Measurements from ENCODE around the gene TEKT5. TPM values are rescaled to one million over a fixed set of nuclear protein-coding genes. Genes with fewer than 3 reads are reported as not detected.
A peak's percentile ranks its signal among the peaks of the same experiment; 100 is the strongest.

TEKT5 gene
- polyA plus RNA-seq, 3 donors = 0.16 TPM; not detected in 2

GRCh38 chr16:10606607-10607006, 88.1 kb downstream of the TEKT5 start:
- Histone ChIP-seq H3K4me2 (replicated peaks; ENCODE audit: extremely low read depth, low read length, poor library complexity, severe bottlenecking) (no peak overlapping the region), H2AFZ (ENCODE audit: insufficient read depth, low read depth, low read length, poor library complexity, severe bottlenecking) (no peak overlapping the region), H3K4me1 (ENCODE audit: control insufficient read depth in 1 of 2, insufficient read depth in 2 of 2, low read length in 2 of 2) (peaks cover 0 to 6% of the 10 kb centered on the region in 2 donors), H3K9me3 (replicated peaks in 1 of 2; ENCODE audit: control insufficient read depth in 1 of 2, insufficient read depth in 1 of 2, low read length in 2 of 2) (no peaks in the 10 kb centered on the region), H4K20me1 (ENCODE audit: insufficient read depth, low read length) (no peaks in the 10 kb centered on the region), H3K36me3 (replicated peaks in 1 of 2; ENCODE audit: control insufficient read depth in 1 of 2, insufficient read depth in 2 of 2, low read length in 2 of 2) (no peaks in the 10 kb centered on the region), H3K27ac (ENCODE audit: low read depth in 1 of 2, low read length in 2 of 2) (no peak overlapping the region), H3K79me2 (ENCODE audit: insufficient read depth, low read length) (no peaks in the 10 kb centered on the region), H3K9ac (ENCODE audit: insufficient read depth, low read length, poor library complexity, severe bottlenecking) (no peak overlapping the region), H3K4me3 (replicated peaks in 1 of 3; ENCODE audit: low read depth in 2 of 3, low read length in 3 of 3) (no peak overlapping the region), H3K27me3 (ENCODE audit: control insufficient read depth in 2 of 2, insufficient read depth in 2 of 2, low read length in 2 of 2) (peaks cover 0 to 2% of the 10 kb centered on the region in 2 donors)
- TF ChIP-seq, protein P1, sequence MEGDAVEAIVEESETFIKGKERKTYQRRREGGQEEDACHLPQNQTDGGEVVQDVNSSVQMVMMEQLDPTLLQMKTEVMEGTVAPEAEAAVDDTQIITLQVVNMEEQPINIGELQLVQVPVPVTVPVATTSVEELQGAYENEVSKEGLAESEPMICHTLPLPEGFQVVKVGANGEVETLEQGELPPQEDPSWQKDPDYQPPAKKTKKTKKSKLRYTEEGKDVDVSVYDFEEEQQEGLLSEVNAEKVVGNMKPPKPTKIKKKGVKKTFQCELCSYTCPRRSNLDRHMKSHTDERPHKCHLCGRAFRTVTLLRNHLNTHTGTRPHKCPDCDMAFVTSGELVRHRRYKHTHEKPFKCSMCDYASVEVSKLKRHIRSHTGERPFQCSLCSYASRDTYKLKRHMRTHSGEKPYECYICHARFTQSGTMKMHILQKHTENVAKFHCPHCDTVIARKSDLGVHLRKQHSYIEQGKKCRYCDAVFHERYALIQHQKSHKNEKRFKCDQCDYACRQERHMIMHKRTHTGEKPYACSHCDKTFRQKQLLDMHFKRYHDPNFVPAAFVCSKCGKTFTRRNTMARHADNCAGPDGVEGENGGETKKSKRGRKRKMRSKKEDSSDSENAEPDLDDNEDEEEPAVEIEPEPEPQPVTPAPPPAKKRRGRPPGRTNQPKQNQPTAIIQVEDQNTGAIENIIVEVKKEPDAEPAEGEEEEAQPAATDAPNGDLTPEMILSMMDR (IDR thresholded peaks at IDR 0.05) = no peak
- H3K27ac Mint-ChIP-seq = no peak overlapping the region
- 84% methylated on average over 3 of the region's 6 CpGs for WGBS (ENCODE audit: insufficient coverage)
- intact Hi-C loops (cut with micrococcal nuclease) = no loop called here
- no peak for DNase-seq
- H3K27me3 Mint-ChIP-seq (ENCODE audit: low read depth in 3 of 3) = peaks cover 0 to 16% (median 9%) of the 10 kb centered on the region in 3 donors
- peaks cover 0 to 2% (median 0%) of the 10 kb centered on the region in 7 donors for H3K9me3 Mint-ChIP-seq
- H3K4me1 Mint-ChIP-seq = no peaks in the 10 kb centered on the region
- peak overlapping the region in 1 of 2 donors; percentile 70 for H3K4me3 Mint-ChIP-seq
- H3K36me3 Mint-ChIP-seq = no peaks in the 10 kb centered on the region

DNA sequence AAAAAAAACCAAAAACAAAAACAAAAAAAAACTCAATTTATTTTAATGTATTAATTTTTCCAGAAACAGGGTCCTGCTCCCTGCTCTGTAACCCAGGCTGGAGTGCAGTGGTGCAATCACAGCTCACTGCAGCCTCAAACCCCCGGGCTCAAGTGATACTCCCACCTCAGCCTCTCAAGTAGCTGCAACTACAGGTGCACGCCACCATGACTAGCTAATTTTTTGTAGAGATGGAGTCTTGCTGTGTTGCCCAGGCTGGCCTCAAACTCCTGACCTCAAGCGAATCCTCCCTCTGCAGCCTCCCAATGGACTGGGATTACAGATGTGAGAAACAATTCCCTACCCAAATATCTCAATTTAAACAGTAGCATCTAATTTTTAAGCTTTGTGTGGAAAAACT, 89.1 kb downstream of the TEKT5 start:
- Mint-ChIP-seq H3K36me3 (no peaks in the 10 kb centered on the region), H3K27me3 (ENCODE audit: low read depth in 3 of 3) (peaks cover under 1 to 16% (median 7%) of the 10 kb centered on the region in 3 donors), H3K4me1 (no peaks in the 10 kb centered on the region), H3K9me3 (peaks cover 0 to 2% (median 0%) of the 10 kb centered on the region in 7 donors), H3K27ac (no peak overlapping the region), H3K4me3 (no peak overlapping the region)
- Histone ChIP-seq H3K9ac (ENCODE audit: insufficient read depth, low read length, poor library complexity, severe bottlenecking) (no peak overlapping the region), H3K9me3 (replicated peaks in 1 of 2; ENCODE audit: control insufficient read depth in 1 of 2, insufficient read depth in 1 of 2, low read length in 2 of 2) (no peaks in the 10 kb centered on the region), H3K4me1 (ENCODE audit: control insufficient read depth in 1 of 2, insufficient read depth in 2 of 2, low read length in 2 of 2) (peaks cover 0 to 6% of the 10 kb centered on the region in 2 donors), H3K4me3 (replicated peaks in 1 of 3; ENCODE audit: low read depth in 2 of 3, low read length in 3 of 3) (no peak overlapping the region), H3K4me2 (replicated peaks; ENCODE audit: extremely low read depth, low read length, poor library complexity, severe bottlenecking) (no peak overlapping the region), H3K27me3 (ENCODE audit: control insufficient read depth in 2 of 2, insufficient read depth in 2 of 2, low read length in 2 of 2) (peaks cover 0 to 2% of the 10 kb centered on the region in 2 donors), H4K20me1 (ENCODE audit: insufficient read depth, low read length) (no peaks in the 10 kb centered on the region), H3K27ac (ENCODE audit: low read depth in 1 of 2, low read length in 2 of 2) (no peak overlapping the region), H3K79me2 (ENCODE audit: insufficient read depth, low read length) (no peaks in the 10 kb centered on the region), H3K36me3 (replicated peaks in 1 of 2; ENCODE audit: control insufficient read depth in 1 of 2, insufficient read depth in 2 of 2, low read length in 2 of 2) (no peaks in the 10 kb centered on the region), H2AFZ (ENCODE audit: insufficient read depth, low read depth, low read length, poor library complexity, severe bottlenecking) (no peak overlapping the region)
- WGBS (ENCODE audit: insufficient coverage) = 100% methylated on average over 1 of the region's 3 CpGs
- intact Hi-C loops (cut with micrococcal nuclease) = no loop called here
- TF ChIP-seq, protein P1 (IDR thresholded peaks at IDR 0.05) = no peak
- no peak for DNase-seq
